Dedifferentiated amniotic fluid mesenchymal stem cell (primary cell): ENCODE measurements around the gene SUN3.

Experiments
- DNase-seq: peaks from one replicate; pipeline ENCODE4 v3.0.0-alpha.2; 2016; ENCODE audit errors: extremely low spot score

The SUN3 gene

GRCh38 chr7:47979145-47979831 lies 49.6 kb downstream of the SUN3 start, which contains the start of gene HUS1:
TSS of gene HUS1 (minus strand) at chr7:47979615. CDS start at chr7:47979519, 96 bp downstream.
- DNase-seq: peak; percentile 77

DNA sequence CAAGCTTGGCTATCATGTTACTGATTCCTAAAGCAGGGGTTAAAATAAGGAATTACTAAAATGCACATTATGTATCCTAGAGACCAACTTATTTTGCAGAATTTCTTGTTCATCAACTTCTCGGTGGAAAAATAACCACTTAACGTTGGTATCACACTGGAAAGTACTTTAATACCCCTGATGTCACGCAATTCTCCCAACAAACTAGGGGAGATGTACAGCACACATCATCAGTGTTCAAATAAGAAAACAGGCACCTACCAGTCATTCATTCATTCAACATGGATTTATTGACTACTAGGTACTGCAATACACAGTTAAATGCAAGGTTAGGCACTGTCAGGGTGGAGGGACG lies 50.1 kb downstream of the SUN3 start:
- DNase-seq: no peak

GRCh38 chr7:47973739-47974138 lies 55.2 kb downstream of the SUN3 start:
- DNase-seq: no peak

DNA sequence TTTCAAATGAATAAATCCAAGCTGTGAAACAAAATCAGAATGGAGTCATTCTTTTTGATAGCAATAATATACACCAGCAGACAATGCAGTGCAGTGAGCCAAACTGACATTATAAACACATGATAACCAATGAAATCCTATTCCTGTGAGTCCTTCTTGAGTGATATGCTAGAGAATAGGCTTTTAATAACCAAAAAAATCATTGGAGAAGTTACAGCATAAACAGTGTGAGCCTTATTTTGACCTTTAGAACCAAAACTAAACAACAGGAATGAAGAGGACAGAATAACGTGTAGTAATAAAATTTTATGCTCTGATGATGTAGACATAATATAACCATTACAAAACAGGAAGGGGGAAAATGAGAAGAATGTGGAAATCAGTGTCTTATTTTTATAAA lies 58.1 kb downstream of the SUN3 start:
- DNase-seq: no peak

- peak; percentile 52 for DNase-seq
Observed at GRCh38 chr7:47968847-47969774, 59.8 kb downstream of the SUN3 start.

GRCh38 chr7:47967708-47968107 lies 61.2 kb downstream of the SUN3 start:
- no peak for DNase-seq

DNA sequence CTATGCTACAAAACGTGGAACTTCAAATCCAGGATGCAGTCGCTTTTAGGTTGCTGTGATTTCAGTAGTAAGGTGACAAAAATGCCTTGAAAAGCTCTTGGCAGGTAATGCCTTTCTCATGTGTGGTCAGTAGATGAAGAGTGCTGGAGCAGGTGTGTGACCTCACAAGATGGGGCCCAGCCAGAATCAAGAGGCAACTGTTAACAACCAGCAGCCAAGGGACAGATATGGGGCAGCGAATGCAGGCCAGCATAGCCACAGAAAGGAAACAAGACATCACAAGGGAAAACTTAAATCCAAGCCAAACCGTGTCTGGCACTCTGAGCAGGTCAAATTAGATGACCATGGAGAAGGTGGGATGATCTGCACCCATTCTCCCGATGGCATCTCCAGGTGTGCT lies 61.8 kb downstream of the SUN3 start:
- no peak for DNase-seq

DNA sequence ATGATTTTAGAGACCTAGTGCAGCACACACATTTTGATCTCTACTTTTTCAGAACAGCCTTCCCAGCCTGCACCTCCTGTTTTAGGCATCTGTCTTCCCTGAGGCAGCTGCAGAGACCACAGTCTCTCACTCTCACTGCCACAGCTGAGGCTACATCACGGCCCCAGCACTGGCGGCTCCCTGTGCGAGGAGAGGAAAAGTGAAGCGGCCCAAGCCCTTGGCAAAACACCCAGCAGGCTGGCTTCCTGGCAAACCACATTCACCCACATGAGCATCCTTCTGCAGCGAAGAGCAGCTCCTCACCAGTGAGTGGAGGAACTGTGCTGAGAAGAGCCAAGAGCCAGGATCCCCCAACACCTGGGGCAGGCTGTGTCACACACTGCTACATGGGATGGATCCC lies 63.5 kb downstream of the SUN3 start:
- no peak for DNase-seq

DNA sequence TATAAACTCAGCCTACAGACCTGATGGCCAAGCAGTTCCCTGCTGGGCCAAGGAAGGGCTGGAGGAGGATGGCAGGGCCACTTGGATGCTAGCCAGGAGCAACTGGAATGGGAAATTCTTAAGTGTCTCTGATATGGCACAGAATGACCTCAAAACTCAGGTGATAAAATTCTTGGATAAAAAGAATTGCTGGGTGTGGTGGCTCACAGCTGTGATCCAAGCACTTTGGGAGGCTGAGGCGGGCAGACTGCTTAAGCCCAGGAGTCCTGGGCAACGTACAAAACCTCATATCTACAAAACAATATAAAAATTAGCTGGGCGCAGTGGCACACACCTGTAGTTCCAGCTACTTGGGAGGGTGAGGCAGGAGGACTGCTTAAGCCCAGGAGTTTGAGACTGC lies 66.6 kb downstream of the SUN3 start:
- DNase-seq: no peak

GRCh38 chr7:47957156-47957555 lies 71.8 kb downstream of the SUN3 start:
- DNase-seq: no peak

DNA sequence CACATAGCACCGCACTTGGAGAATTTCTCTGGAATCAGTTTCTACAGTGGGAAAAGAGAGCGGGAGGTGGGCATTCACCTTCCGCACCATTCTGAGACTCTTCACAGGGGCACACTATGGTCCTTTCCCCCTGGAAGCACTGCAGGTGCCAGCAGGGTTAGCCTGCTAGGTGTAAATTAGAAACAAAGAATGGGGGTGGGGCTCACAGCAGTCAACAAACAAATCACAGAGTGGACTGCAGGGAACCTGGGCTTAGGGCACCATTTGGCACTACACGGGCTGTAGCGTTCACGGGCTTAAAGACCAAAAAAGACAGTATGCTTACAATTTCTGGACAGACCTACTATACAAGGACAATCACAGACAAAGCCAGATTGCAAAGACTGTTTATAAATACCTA lies 72.7 kb downstream of the SUN3 start:
- no peak for DNase-seq

- DNase-seq: no peak
Observed at GRCh38 chr7:47954231-47954911, 74.5 kb downstream of the SUN3 start.

DNA sequence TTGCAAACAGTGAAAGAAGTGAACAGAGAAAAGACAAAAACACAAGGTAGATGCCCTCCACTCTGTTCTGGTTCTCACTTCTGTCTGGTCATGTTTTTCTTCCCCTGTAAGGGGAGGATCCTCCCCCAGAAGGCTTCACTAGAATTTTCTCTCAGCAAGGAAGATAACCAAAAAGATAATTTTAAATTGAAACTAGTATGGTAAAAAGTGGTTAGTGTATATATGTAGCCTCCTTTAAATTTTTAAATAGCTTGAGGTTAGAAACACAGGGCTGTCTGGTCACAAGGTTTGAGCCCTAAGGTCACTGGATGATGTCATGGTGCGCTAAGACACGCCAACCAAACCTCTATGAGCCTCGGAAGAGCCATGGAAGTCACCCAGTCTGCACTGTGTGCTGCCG lies 75.1 kb downstream of the SUN3 start:
- no peak for DNase-seq

GRCh38 chr7:47952224-47952623 lies 76.7 kb downstream of the SUN3 start:
- no peak for DNase-seq

DNA sequence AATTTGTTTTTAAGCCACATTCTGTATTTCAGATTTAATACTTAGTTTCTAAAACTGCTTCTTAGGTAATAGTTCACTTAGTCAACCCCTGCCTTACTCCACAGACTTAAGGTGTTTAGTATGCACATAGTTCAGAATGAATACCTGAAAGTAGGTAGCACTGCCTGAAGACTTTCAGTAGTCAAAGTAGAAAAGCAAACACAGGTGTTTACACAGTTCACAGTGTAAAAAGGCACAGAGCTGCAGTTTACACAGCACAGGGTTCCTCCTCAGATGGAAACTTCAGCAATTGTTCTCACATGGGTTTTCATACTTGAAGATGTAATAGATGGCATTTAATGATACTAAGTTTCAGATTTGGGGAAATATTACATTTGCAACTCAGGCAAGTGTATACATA lies 77.5 kb downstream of the SUN3 start:
- no peak for DNase-seq

DNA sequence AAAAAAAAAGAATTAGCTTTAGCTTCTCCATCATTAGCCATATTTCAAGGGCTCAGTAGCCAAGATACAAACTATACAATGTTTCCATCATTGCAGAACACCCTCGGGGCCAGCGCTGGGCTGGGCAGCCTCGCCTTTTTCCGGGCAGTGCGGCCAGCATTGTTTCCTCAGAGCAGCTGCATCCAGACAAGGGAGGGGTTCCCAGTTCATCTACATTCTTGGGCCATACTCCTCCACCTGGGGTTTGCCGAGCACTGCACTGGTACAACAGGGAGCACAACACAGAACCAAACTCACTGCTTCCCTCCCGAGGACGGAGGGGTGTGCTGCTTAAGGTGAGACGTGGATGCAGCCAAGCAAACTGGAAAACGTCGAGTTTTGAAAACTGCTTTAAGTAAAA lies 78.2 kb downstream of the SUN3 start:
- DNase-seq: no peak

GRCh38 chr7:47949703-47950102 lies 79.2 kb downstream of the SUN3 start:
- DNase-seq: no peak

GRCh38 chr7:47948141-47948790 lies 80.6 kb downstream of the SUN3 start, which contains the start of gene PKD1L1:
TSS of gene PKD1L1 (minus strand) at chr7:47948466. CDS start at chr7:47948440, 26 bp downstream.
- no peak for DNase-seq

- no peak for DNase-seq
Observed at GRCh38 chr7:47947355-47947749, 81.6 kb downstream of the SUN3 start.

DNA sequence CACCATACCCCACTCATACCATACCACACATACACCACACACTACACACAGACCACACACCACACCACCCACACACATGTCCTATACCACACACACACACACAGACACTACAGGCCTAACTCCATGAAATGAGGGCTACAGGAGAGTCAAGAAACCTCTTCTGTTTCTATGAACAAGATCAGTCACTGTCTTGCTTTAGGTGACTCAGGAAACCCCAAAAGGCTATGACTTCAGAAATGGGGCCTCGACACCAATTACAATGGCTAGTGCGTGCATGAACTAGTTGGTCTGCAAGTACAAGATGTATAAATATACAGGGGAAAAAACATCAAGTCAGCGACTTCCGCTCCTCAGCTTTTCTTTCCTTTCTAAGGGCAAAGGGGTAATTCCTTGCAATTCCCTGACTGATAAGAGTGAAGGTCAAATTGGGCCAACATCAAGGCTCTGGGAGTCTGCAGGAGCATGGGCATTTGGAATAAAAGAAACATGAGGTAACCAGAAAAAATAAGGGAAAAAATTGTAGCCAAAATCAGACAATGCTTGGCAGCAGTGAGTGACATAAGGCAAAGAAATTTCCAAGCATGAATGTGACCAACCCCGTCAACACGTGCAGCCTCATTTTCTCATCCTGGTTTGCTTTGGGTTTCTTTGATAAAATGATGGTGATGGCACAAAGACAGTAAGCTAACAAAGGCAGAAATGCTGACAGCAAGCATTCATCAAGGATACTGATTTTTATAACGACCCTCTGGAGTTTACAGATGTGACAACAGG lies 82.1 kb downstream of the SUN3 start:
- no peak for DNase-seq
